ACC112 (cell line): Measurements from ENCODE around the gene RNU5D-1.
"Not testable (repeated sequence)": the region's sequence is repeated elsewhere in the genome, so short reads cannot be mapped to it uniquely, and the experiment has no call there.

Experiments
- H2AFZ ChIP-seq: fragments of 200-600 bp; sonication (generic); one replicate; pipeline ENCODE4 v1.6.0; 2017; ENCODE audit warnings: antibody characterized with exemption, low read length; ENCODE audit not compliant: unreplicated experiment
- H3K27ac ChIP-seq: fragments of 200-600 bp; sonication (generic); 2 replicates; pipeline ENCODE4 v1.5.1; 2014; ENCODE audit warnings: low read depth, mild to moderate bottlenecking, antibody characterized with exemption, low read length, moderate library complexity
- H3K27me3 ChIP-seq: fragments of 200-600 bp; sonication (generic); 2 replicates; pipeline ENCODE4 v1.6.1; 2014; ENCODE audit warnings: mild to moderate bottlenecking, antibody characterized with exemption, low read length, moderate library complexity, mixed read lengths; ENCODE audit not compliant: insufficient read depth
- H3K36me3 ChIP-seq: fragments of 200-600 bp; sonication (generic); 2 replicates; pipeline ENCODE4 v1.6.1; 2016; ENCODE audit warnings: mild to moderate bottlenecking, antibody characterized with exemption, low read length, moderate library complexity, mixed read lengths; ENCODE audit not compliant: insufficient read depth
- H3K4me1 ChIP-seq: fragments of 200-600 bp; sonication (generic); one replicate; pipeline ENCODE4 v1.6.1; 2016; ENCODE audit warnings: low read length, mixed read lengths; ENCODE audit not compliant: insufficient read depth, unreplicated experiment, control insufficient read depth
- H3K4me3 ChIP-seq: fragments of 200-600 bp; sonication (generic); 2 replicates; pipeline ENCODE4 v1.5.1; 2014; ENCODE audit warnings: mild to moderate bottlenecking, low read depth, low read length
- H3K79me2 ChIP-seq: fragments of 200-600 bp; sonication (generic); one replicate; pipeline ENCODE4 v1.6.0; 2016; ENCODE audit warnings: low read length; ENCODE audit not compliant: control insufficient read depth, unreplicated experiment, insufficient read depth

RNU5D-1 gene

DNA sequence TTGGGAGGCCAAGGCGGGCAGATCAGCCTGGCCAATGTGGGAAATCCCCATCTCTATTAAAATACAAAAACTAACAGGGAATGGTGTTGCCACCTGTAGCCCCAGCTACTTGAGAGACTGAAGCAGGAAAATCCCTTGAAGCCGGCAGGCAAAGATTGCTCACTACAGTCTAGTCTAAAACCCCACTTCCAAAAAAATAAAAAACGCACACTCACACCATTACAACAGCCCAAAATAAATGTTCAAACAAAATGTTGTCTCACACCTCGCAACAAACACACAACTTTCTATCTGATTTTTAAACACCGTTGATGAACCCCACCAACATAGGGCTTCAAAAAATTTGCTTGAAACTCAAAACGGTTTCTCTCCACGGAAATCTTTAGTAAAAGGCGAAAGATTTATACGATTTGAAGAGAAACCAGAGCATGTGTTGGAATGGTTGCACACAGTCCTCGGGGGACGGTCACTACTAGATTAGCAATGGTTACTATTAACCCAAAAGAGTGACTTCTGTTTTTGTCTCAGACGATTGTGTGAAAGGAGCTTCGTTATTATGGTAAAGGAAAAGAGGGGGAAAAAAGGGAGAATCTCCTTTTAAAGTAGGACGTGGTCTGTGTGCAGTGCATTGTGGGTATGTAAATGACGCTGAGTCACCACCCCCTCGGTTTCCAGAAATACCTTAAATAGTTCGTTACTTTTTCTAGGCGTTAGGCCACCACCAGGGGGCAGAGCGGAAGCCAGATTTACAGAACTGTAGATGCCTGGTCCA lies at the start of gene RNU5D-1:
Gene RNU5D-1, minus strand, starts transcription at position 430 of the 772 bp plus-strand sequence.
- Histone ChIP-seq H3K4me3 (peak within 1 kb of the TSS; percentile 68), H3K27ac (peak within 1 kb of the TSS; percentile 96), H3K36me3 (no peaks in the 10 kb centered on the region), H3K79me2 (no peaks in the 10 kb centered on the region), H3K4me1 (peaks cover 14% of the 10 kb centered on the region), H2AFZ (peak within 1 kb of the TSS; percentile 0), H3K27me3 (no peaks in the 10 kb centered on the region)

DNA sequence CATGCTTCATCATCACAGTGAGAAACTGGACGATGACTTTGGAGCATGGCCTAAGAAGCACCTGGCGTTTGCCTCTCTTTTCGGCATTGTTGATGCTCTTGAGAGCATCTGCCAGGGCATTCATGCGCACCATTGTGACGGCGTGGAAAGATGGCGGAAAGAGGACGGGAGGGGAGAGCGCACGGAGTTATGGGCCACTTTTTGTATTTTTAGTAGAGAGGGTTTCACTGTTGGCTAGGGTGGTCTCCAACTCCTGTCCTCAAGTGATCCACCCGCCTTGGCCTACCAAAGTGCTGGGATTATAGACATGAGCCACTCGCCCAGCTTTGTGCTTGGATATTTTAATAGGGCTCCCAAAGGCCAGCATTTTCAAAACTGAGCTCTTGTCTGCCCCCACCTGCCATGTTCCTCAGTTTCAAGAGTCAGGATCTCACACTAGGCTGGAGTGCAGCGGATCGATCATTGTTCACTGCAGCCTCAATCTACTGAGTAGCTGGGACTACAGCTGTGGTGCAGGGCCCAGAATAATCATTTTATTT lies 49.7 kb upstream of the RNU5D-1 start:
- peaks cover 27% of the 10 kb centered on the region; the same call in 1 of the 2 replicates for H3K36me3 ChIP-seq

DNA sequence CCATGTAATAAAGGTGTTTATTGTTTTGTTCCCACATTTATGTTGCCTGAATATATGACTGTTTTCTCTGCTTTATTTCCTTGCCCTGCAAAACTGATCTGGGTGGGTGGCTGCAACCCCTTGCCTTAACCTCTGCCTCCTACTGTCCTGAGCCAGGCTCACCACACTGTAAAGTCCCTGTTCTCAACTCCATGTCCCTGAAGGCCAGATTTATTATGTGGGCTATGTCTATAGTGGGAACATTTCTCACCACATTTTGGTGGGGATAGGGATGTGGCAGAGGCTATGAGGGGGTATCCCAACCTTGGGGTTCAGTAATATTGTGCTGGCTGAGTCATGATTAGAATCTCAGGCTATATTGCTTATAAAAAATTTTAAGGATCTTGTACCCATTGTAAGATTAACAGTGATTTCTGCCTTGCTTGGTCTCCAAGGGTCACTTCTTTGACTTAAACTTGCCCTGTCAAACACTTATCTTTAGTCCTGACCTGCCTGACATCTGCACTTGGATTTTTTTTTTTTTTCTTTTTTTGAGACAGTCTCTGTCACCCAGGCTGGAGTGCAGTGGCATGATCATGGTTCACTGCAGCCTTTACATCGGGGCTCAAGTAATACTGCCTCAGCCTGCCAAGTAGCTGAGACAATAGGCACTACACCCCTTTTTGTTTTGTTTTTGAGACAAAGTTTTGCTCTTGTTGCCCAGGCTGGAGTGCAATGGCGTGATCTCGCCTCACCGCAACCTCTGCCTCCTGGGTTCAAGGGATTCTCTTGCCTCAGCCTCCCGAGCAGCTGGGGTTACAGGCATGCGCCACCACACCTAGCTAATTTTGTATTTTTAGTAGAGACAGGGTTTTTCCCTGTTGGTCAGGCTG lies 48.0 kb upstream of the RNU5D-1 start:
- Histone ChIP-seq H2AFZ (no peak overlapping the region), H3K27ac (no peak overlapping the region), H3K36me3 (peaks cover 27% of the 10 kb centered on the region; the same call in 1 of the 2 replicates), H3K4me3 (peak overlapping the region; percentile 87), H3K4me1 (peaks cover 17% of the 10 kb centered on the region), H3K79me2 (peaks cover 45% of the 10 kb centered on the region), H3K27me3 (no peaks in the 10 kb centered on the region)

More for the DNA sequence above, 49.7 kb upstream of the RNU5D-1 start:
- Histone ChIP-seq H3K4me3 (no peak overlapping the region), H3K27me3 (no peaks in the 10 kb centered on the region), H3K27ac (no peak overlapping the region), H3K79me2 (peaks cover 36% of the 10 kb centered on the region), H3K4me1 (peaks cover 21% of the 10 kb centered on the region), H2AFZ (no peak overlapping the region)

DNA sequence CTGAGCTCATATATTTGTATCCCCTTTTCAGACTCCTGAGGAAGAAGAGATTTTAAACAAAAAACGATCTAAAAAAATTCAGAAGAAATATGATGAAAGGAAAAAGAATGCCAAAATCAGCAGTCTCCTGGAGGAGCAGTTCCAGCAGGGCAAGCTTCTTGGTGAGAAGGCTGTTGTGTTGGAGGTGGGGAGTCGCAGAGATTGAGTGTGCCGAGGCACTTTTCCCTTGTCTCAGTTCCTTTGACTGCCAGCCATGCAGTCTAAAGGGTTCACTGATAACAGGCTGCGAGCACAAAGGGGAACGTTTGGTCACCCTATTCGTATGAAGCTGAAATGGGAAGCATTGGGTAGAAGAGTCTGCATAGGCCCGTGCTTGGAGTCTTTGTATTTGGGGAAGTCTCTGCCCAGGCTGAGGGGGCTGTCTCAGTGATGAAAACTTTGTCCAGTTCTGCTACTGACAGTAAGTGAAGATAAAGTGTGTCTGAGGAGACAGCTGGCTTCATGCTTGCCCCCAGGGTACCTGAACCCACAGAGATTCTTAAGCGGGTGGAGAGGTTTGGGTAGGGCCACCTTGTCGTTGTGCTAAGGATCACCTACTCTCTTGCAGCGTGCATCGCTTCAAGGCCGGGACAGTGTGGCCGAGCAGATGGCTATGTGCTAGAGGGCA lies 47.1 kb upstream of the RNU5D-1 start:
- Histone ChIP-seq H3K27me3 (no peaks in the 10 kb centered on the region), H3K79me2 (peaks cover 45% of the 10 kb centered on the region), H3K4me1 (peaks cover 12% of the 10 kb centered on the region), H3K4me3 (peak overlapping the region; percentile 87), H3K36me3 (peaks cover 27% of the 10 kb centered on the region; the same call in 1 of the 2 replicates), H2AFZ (no peak overlapping the region), H3K27ac (no peak overlapping the region)

DNA sequence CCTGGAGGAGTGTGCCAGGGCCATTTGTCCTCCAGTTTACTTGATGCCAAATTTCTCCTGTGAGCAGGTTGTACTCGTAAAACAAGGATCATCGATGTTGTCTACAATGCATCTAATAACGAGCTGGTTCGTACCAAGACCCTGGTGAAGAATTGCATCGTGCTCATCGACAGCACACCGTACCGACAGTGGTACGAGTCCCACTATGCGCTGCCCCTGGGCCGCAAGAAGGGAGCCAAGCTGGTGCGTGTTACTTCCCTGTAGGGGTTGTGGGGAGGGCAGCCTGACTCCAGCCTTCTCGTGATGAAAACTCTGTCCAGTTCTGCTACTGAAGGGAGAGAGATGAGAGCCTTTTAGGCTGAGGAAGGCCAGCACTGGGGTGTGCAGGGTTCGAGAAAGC lies 46.6 kb upstream of the RNU5D-1 start:
- Histone ChIP-seq H3K27ac (no peak overlapping the region), H3K36me3 (peaks cover 27% of the 10 kb centered on the region; the same call in 1 of the 2 replicates), H3K4me1 (peaks cover 12% of the 10 kb centered on the region), H3K27me3 (no peaks in the 10 kb centered on the region), H3K4me3 (peak overlapping the region; percentile 87), H3K79me2 (peaks cover 45% of the 10 kb centered on the region), H2AFZ (no peak overlapping the region)

DNA sequence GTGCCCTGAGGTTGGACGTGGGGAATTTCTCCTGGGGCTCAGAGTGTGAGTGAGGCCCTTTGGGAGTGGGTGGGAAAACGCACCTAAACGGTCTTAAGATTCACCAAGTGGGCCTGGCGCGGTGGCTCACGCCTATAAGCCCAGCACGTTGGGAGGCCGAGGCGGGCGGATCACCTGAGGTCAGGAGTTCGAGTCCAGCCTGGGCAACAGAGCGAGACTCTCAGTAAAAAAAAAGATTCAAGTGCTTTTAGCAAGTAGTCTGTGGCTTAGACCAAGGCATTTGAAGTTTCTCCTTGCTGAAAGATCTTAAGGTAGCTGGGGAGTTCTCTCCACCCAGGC lies 45.7 kb upstream of the RNU5D-1 start:
- peak overlapping the region; percentile 78; the same call in 1 of the 2 replicates for H3K27ac ChIP-seq
- H3K79me2 ChIP-seq = peaks cover 45% of the 10 kb centered on the region
- no peaks in the 10 kb centered on the region for H3K27me3 ChIP-seq
- H3K4me3 ChIP-seq = peak overlapping the region; percentile 87
- no peak overlapping the region for H2AFZ ChIP-seq
- H3K36me3 ChIP-seq = peaks cover 27% of the 10 kb centered on the region; the same call in 1 of the 2 replicates
- H3K4me1 ChIP-seq = peaks cover 12% of the 10 kb centered on the region

DNA sequence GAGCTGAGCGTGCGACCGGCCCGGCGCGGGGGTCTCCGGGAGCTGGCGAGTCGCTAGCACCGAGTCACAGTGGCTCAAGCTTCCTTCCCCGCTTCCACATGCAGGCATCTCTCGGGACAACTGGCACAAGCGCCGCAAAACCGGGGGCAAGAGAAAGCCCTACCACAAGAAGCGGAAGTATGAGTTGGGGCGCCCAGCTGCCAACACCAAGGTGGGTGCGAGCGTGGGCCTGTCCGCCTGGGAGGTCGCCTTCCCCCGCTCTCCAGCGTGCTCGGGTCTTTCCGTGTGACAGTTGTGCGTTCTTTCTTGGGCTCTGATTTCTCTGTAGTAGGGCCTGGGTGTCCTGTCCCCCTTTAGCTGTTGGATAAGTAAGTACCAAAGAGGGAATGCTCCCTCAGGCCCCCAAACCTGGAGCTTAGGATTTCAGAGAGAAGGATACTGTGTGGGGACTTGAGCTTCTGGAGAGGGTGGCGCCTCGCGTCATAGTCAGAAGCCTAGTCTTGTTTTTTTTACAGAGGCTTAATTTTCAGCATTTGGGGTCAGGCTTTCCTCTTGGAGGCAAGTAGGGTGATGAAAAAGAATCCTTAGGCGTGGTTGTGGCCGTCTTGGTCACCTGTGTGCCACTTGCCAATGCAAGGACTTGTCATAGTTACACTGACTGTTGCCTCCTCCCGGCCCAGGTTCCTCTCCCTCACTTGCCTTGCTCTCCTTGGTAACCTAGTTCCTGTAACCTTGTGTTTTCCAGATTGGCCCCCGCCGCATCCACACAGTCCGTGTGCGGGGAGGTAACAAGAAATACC lies 45.2 kb upstream of the RNU5D-1 start:
- Histone ChIP-seq H3K27me3 (no peaks in the 10 kb centered on the region), H3K27ac (peak overlapping the region; percentile 78), H3K4me3 (peak overlapping the region; percentile 87), H2AFZ (no peak overlapping the region), H3K4me1 (peaks cover 12% of the 10 kb centered on the region), H3K36me3 (peaks cover 27% of the 10 kb centered on the region; the same call in 1 of the 2 replicates), H3K79me2 (peaks cover 45% of the 10 kb centered on the region)

DNA sequence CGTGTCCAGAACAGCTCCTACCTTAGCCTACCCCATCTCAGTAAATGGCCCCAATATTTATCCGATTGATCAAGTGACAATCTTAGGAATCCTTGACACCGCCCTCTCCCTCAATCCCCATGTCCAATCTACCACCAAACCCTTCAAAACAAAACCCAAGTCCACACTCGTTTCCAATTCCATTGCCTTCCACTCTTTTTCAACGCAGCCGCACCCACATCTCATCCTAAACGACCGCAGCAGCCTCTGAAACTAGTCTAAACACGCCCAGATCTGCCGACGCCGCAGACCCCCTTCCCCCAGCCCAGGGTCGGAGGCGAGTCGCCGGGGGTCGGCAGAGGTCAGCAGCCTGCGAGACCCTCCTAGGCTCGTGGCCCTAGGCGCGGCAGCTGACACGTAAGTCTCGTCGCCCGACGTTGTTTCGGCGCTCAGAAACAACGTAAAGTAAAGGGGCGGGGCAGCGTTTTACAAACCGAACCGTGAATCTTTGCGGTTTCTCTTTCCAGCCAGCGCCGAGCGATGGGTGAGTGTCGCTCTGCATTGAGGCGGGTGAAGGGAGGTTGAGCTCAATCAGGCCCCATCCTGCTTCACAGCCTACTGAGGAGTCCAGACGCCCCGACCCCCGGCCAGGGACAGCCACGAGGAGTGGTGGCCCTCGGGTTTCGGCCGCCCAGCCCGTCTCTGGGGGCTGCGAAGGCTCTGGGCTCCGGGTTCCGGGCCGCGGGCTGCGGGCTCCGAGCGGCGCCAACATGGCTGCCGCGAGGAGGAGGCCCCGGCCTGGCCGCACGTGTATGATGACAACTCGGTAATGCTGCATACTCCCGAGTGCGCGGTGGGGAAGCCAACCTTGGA lies 44.3 kb upstream of the RNU5D-1 start, which contains the start of gene RPS8:
Gene RPS8, plus strand, starts transcription at position 463 of the 852 bp plus-strand sequence. Its CDS starts 57 bp downstream, at position 520.
- H3K4me3 ChIP-seq = peak within 1 kb of the TSS; percentile 87
- H3K4me1 ChIP-seq = peaks cover 12% of the 10 kb centered on the region
- H3K27ac ChIP-seq = peak within 1 kb of the TSS; percentile 78
- no peaks in the 10 kb centered on the region for H3K27me3 ChIP-seq
- H3K36me3 ChIP-seq = peaks cover 27% of the 10 kb centered on the region; the same call in 1 of the 2 replicates
- H2AFZ ChIP-seq = peak within 1 kb of the TSS; percentile 53
- H3K79me2 ChIP-seq = peaks cover 45% of the 10 kb centered on the region

DNA sequence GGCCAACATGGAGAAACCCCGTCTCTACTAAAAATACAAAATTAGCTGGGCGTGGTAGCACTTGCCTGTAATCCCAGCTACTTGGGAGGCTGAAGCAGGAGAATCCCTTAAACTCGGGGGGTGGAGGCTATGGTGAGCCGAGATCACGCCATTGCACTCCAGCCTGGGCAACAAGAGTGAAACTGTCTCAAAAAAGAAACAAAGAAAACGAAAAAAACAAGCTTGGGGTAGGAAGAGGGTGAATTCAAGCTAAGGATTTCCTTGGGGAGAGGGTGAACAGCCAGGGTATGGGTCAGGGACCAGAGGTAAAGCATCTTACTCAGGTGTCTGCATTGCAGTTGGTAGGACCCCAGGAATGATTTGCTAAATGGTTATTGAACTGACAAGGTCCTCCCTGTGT lies 35.5 kb upstream of the RNU5D-1 start:
- not testable (repeated sequence) for H3K27ac ChIP-seq, H2AFZ ChIP-seq, H3K4me1 ChIP-seq, H3K4me3 ChIP-seq, H3K79me2 ChIP-seq, H3K27me3 ChIP-seq
- peaks cover 15% of the 10 kb centered on the region; the same call in 1 of the 2 replicates for H3K36me3 ChIP-seq
